Amniotic epithelial cell (primary cell): Measurements from ENCODE around the gene SPI1.
A peak's percentile ranks its signal among the peaks of the same experiment; 100 is the strongest.

Source experiments
- DNase-seq: peaks from one replicate; pipeline ENCODE4 v3.0.0-alpha.2; 2010; ENCODE audit warnings: low read depth

The SPI1 gene

DNA sequence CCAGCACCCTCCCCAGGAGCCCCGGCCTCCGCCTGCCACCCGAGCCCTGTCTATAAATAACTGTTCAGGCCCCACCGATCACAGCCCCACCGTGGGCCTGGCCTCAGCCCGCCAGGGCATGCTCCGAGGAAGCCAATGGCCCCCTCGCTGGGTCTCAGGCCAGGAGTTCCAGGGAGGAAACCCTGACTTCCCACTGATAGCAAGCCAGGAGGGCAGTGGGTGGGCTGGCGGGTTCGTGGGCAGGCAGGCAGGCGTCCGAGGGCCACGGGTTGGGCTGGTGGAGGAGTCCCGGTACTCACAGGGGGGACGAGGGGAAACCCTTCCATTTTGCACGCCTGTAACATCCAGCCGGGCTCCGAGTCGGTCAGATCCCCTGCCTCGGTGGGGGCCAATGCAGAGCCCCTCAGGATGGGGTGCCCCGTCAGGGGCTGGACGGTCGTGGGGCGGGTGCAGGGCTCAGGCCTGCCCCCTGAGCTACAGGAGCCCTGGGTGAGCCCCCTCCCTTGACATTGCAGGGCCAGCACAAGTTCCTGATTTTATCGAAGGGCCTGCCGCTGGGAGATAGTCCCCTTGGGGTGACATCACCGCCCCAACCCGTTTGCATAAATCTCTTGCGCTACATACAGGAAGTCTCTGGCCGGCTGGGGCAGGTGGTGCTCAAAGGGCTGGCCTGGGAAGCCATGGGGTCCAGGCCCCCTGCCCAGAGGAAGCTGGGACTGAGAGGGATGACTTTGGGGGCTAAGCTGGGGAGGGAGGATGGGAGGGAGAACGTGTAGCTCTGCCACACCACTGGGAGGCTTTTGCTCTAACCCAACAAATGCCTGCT, at the start of gene SPI1:
Gene SPI1, minus strand, starts transcription at position 538 of the 826 bp plus-strand sequence. Its CDS starts 194 bp downstream, at position 344.
- DNase-seq, result no peak

DNA sequence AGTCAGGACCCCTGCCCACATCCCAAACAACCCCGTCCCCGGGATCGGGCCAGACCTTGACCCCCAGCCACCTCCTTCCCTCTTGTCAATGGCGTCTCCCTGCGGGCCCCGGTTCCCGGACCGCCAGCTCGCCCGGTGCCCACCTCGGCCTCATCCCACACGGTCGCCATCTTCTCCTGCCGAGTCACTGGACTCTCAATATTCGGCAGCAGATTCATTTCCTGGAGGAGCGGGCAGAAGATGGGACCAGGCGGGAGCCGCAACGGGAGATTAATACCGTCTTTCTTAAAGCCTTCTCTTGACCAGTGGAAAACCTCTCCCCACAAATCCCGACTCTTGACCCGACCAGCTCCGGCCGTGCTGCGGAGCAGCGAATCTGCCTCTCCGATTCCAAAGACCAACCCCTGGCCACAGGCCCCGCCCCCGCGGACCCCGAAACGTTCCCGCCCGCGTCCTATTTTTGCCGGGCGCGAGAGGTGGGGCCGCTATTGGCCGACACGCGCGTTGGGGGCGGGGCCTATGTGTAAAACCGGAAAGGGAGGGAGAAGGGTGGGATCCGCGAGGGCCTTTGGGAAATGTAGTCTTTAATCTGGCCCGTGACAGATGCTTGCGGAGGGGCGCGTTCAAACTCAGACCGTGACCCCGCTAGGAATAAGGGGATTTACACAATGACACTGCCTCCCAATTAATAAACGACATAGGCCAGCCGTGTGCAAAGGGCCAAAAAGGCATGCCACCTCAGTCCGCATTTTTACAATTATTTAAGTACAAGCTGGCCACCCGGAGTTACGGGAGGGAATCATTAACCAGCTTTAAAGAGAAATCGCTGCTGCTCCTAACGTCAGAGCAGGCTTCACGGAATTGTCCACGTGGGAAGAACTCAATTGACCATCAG, 48.0 kb upstream of the SPI1 start, which contains the start of gene PSMC3:
Gene PSMC3, minus strand, starts transcription at position 378 of the 895 bp plus-strand sequence. Its CDS starts 160 bp downstream, at position 218.
- DNase-seq, result peak; percentile 92

DNA sequence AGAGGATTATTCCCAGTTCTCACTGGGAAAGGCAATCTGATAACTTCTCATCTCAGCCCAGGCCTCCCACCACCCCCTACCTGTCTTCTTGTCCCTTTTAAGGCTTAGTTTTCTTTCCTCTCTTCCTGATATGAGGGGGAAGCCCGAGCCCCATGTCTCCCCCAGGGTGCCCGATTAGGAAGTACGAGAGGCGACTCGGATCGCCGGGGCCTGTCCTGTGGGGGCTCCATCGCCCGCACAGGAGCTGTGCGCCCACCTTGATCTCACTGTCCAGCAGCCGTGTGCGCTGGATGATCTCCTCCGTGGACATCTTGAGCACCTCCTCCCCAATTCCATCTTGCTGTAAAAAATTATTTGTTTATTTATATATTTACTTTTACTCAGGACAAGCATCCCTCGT, 47.3 kb upstream of the SPI1 start:
- no peak for DNase-seq

DNA sequence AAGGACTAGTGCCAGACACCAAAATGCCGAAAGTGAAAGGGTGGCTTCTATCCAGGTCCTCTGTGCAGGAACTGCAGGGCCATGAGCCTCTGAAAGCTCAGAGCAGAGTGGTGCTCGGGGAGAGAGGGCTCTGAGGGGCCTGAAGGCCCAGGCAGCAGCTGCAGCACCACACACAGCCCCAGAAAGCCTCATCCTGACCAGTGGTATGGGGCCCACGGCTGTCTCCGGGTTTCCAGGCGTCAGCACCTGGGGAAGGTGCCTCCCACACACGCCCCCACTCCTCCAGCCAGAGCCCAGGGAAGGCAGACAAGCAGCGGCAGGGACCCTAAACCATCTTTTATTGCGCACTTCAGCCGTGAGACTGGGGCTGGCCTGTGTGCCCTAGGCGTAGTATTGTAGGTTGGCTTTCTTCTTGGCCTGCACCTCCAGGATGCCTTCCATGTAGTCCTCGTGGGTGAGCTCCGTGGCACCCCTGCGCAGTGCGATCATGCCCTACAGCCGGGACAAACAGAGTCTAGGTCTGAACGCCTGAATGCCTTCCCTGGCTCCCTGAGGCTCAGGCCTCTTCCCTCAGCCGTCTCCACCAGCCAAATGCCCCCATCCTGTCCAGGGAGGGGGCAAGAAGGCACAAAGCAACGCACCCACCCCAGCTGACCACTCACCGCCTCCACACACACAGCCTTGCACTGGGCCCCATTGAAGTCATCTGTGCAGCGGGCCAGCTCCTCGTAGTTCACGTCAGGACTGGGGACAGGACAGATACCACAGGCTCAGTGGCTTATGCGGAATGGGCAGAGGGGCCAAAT, 40.3 kb upstream of the SPI1 start:
- no peak for DNase-seq

DNA sequence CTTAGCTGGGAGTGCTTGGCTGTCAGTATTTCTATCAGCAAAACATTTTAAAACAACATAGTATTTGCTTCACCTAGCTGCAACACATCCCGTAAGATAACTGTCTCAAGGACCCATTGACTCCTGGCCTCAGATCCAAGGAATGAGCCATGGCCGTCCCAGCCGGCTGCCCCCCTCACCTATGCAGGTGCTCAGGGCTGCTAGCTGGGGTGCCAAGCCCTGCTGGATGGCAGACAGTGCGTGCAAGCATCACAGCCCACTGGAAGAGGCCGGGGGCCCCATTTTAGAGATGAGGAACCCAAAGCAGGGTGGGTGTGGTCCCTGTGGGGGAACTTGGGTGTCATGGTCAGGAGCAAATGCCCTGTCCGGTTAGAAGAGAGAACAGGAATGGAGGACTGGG, 39.4 kb upstream of the SPI1 start:
- DNase-seq, result no peak

DNA sequence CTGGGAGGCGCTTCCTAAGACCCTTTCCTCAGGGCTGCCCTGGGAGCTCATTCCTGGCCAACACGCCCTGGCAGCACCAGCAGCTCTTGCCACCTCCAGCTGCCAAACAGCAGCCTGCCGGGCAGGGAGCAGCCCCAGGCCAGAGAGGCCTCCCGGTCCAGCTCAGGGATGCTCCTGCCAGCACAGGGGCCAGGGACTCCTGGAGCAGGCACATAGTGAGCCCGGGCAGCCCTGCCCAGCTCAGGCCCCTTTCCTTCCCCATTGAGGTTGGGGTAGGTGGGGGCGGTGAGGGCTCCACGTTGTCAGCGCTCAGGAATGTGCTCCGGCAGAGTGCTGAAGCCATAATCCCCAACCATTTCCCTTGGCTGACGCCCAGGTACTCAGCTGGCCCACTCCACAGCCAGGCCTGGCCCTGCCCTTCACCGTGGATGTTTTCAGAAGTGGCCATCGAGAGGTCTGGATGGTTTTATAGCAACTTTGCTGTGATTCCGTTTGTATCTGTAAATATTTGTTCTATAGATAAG, 37.7 kb upstream of the SPI1 start:
- peak; percentile 96 for DNase-seq

DNA sequence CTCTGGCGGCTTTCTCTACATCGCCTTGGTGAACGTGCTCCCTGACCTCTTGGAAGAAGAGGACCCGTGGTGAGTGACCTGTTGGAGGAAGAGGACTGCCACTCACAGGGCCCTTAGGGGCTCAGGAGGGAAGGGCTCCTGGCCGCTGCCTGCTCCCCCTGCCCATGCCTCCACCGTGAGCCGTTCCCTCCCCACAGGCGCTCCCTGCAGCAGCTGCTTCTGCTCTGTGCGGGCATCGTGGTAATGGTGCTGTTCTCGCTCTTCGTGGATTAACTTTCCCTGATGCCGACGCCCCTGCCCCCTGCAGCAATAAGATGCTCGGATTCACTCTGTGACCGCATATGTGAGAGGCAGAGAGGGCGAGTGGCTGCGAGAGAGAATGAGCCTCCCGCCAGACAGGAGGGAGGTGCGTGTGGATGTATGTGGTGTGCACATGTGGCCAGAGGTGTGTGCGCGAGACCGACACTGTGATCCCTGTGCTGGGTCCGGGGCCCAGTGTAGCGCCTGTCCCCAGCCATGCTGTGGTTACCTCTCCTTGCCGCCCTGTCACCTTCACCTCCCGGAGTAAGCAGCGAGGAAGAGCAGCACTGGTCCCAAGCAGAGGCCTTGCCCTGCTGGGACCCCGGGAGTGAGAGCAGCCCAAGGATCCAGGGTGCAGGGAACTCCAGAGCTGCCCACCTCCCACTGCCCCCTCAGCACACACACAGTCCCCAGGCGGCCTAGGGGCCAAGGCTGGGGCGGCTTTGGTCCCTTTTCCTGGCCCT, 36.9 kb upstream of the SPI1 start:
- DNase-seq, result no peak

DNA sequence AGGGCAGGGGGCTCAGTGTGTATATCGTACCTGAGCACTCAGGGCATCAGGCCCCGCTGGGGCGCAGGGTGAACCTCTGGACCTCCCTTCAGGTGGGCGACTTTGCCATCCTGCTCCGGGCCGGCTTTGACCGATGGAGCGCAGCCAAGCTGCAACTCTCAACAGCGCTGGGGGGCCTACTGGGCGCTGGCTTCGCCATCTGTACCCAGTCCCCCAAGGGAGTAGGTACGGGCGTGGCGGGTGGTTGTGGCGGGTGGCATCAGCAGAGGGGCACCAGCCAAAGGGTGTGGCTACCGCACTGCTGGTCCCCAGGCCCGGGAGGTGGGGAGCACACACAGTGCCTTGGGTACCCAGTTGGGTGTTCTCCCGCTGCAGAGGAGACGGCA, 36.3 kb upstream of the SPI1 start:
- no peak for DNase-seq

DNA sequence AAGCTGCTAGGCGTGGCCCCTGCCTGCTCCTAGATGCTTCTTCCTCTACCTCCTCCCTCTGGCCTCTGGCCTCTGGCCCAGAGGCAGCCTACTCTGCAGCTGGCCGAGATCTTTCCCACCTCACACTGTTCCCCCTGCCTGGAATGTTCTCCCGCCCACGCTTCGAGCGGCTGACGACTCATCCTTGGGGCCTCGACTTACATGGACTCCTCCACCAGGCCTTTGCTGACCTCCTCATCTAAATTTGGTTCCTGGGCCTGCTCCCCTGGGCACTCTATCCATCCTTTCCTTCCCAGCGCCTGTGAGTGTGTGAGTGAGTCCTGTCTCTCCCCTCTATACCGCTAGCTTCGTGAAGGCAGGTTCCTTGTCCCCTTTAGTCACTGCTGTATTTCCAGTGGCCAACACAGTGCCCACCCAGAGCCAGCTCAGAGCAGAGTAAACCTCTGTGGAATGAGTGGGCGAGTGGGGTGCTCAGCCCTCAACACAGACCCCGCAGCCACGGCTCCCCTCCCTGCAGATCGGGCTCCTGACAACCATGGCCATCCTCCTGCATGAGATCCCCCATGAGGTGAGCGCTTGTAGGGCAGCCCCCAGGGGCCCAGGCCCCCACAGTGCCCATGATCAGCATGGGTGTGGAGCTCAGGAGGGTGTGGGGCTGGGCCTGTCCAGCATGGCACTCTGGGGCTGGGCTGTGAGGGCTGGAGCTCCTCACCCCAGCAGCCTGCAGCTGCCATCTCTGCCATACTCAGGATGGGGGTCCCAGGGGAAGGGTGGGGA, 35.7 kb upstream of the SPI1 start:
- peak; percentile 88 for DNase-seq

DNA sequence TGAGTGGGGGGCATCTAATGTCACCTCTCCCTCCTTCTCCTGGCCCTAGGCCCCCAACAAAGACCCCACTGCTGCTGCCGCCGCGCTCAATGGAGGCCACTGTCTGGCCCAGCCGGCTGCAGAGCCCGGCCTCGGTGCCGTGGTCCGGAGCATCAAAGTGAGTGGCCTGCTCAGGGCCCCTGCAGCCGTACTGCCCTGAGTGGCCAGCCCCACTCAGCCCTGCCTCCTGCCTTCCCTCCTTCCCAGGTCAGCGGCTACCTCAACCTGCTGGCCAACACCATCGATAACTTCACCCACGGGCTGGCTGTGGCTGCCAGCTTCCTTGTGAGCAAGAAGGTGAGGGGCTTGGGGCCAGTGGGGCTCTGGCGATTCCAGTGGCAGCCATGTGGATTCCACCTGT, 35.0 kb upstream of the SPI1 start:
- no peak for DNase-seq

DNA sequence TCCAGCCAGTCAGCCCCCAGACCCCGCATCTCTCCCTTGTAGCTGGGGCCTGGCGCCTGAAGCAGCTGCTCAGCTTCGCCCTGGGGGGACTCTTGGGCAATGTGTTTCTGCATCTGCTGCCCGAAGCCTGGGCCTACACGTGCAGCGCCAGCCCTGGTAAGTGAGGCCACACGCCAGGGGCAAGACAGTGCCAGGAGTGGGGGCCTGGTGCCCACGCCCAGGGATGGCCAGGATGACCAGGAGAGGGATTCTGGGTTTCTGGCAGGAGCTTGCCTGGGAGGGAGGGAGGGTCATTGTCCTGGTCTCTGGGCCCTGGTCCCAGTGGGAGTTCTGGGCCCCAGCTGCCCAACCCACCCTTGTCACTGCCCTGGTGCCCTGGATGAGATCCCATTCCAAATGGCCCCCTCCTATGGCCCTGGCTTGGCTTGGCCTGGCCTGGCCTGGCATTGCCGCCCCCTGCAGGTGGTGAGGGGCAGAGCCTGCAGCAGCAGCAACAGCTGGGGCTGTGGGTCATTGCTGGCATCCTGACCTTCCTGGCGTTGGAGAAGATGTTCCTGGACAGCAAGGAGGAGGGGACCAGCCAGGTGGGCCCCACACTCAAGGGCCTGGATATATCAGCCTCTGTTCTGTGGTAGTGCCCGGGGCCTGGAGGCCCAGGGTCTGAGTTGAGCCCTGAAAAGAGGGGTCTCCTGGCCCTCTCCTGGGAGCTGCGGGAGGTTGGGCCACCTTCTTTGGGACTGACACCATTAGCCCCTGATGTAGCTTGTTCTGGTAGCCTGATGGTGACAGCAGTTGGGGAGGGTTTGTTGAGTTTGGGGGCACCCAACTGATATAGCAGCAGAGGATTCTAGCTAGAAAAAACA, 33.8 kb upstream of the SPI1 start:
- no peak for DNase-seq

DNA sequence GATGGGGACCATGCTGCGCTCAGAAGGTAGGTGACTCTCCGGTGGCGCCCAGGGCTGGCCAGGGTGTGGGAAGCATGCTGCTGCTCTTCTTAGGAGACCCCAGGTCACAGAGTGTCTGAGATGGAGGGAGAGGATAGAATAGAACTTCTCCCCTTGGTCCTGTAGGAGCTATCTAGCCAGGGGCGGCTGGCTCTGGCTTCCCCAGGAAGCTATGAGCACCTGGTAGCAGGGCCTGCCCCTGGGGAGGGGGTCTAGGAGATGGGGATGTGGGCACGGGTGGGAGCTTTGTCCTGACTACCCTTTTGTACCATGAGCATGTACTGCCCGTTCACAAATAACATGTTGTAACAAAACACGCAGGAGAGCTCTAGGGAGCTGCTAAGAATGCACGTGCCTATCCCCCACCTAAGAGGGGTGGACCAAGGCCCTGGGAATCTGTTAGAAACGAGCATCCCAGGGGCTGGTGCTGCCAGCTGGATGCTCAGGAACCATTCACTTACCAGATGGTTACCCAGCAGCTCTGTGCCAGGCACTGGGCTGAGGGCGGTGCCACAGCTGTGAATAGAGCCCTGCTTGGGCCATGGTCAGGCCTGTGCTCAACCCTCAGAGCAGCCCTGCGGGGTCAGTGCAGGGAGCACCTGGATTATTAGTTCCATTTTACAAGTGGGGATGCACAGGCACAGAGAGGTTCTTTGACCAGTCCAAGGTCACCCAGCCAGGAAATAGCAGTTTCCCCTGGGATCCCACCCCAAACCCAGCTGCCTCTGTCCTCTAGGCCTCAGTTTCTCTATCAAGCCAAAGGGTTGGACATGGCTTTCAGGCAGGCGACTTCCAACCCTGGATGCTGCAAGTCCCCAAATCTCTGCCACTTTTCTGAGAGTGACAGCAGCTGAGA, 32.3 kb upstream of the SPI1 start:
- no peak for DNase-seq

DNA sequence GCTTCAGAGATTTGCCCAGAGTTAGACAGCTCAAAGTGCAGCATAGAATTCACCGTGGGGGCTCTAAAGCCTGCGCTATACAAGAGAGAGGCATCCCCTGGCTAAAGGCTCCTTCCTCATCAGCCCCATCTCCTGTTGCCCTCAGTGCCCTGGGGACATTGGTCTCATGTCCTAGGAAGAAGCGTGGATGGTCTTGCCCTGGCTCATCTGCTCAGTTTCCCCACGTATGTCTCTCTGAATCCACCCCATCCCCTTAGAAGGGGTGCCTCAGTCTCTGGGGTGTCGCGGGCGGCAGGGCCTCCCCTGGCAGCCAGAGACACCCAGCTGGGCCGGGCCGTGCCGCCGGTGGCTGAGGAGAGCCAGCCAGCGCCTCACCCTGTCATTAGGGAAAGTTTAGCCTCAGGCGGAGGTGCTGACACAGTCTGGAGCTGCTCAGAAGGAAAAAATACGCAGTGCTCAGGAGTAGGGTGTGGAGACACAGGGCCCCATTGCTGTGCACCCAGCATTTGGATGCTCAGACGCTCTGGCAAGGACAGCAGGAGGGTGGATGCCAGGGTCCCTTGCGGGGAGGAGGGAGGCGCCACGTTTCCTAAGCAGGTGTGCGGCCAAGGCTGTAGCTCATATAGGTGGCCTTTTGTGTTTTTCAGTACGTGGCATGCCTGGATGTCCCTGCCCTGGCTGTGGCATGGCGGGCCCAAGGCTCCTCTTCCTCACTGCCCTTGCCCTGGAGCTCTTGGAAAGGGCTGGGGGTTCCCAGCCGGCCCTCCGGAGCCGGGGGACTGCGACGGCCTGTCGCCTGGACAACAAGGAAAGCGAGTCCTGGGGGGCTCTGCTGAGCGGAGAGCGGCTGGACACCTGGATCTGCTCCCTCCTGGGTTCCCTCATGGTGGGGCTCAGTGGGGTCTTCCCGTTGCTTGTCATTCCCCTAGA, 31.4 kb upstream of the SPI1 start:
- no peak for DNase-seq

DNA sequence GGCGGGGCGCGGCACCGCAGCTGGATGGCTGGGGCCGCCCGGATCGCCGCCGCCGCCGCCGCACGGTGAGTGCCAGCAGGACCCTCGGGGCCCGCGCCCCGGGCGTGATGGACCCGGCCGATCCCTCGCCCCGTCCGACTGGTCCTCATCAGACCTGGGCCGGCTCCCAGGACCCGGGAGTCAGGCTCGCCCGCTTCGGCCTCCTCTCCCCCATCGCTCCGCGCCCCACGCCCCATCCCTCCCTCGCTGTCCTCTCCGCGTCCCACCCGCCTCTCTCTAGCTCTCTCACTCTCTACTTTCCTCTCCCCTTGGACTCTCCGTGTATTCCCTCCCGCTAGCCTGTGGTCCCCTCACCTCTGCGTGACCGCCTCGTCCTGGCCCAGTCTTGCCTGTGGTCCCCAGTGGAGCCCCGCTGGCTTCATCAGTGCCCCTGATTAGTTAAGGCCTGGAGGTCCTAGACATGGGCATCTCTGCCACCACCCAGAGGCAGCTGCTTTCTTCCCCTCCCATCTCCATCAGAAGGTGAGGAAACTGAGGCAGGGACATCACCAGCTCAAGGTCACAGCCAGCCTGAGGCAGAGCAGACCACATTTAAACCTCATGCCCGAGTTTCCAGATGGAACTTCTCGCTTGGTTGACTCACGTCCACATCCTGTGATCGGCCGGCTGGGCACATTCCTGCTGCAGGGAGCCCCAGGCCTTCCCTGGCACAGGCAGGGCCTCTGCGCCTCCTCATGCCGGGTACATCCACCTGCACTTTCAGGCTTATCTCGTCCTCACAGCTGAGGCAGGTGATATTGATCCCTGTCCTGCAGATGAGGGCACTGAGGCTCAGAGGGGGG, 30.5 kb upstream of the SPI1 start:
- DNase-seq, result peak; percentile 86

DNA sequence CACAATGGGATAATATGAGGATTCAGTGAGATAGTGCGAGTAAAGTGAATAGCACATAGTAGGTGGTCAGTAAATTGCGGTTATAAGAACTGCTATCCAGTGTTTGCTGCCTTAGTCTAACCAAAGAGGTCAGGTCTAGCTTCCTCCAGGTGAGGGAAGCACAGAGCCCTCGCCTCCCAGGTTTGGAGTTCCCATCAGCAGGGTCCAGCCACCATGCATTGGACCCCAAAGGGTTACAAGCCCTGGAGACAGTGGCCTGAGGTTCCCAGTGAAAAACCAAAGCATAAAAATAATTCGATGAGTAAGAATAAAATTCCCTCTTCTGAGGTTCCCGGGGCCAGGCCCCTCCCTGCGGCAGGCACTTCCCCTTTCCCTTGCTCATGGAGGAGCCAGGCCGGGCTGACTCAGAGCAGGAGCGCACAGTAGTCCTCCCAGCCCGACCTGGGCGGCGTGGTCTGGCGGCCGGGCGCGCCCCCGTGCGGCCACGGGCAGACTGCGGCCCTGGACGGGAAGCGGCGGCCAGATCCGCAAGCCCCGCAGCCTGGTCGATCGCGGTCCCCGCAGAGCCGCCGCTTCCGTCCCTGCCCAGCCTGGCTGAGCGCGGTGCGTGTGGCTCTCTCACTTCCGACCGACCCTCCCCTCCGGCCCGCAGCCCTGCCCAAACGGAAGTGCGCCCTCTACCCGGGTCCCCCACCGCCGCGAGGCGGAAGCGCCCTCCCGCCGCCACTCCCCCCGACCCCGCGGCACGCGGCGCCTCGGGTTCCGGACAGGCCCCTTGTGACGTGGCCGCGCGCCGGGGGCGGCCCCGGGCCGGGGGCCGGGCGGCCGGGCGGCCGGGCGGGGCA, 29.6 kb upstream of the SPI1 start, which contains the start of gene SLC39A13:
Gene SLC39A13, plus strand, starts transcription at position 845 of the 845 bp plus-strand sequence. CDS start 1,505 bp downstream, outside the sequence.
- peak; percentile 92 for DNase-seq
